ENCODE data around the gene AKNA. TPM values are rescaled to one million over a fixed set of nuclear protein-coding genes. Genes with fewer than 3 reads are reported as not detected.

AKNA gene
- total RNA-seq, 1 experiment from 2014 or later = 29.3 TPM

- TF ChIP-seq ATF2 (CRISPR knock-in tag; IDR thresholded peaks at IDR 0.05; ENCODE audit: borderline replicate concordance, low read depth) = no peak
Observed at GRCh38 chr9:114356792-114357191, 31.0 kb downstream of the AKNA start (continued).

- DNase-seq (ENCODE audit: low spot score) (no peak), ATAC-seq (no peak)
- no peak overlapping the region for H3K27ac Mint-ChIP-seq
- no peaks in the 10 kb centered on the region for H3K27me3 Mint-ChIP-seq (ENCODE audit: low read depth)
- CTCF ChIA-PET = no interaction called here
- no peak overlapping the region for H3K4me3 Mint-ChIP-seq
- no peaks in the 10 kb centered on the region for H3K4me1 Mint-ChIP-seq
- H3K9me3 Mint-ChIP-seq = no peaks in the 10 kb centered on the region
- TF ChIP-seq FOXJ3 (CRISPR knock-in tag; IDR thresholded peaks at IDR 0.05; ENCODE audit: borderline replicate concordance) (no peak), NFYB (CRISPR knock-in tag; conservative IDR thresholded peaks at IDR 0.05; ENCODE audit: low read depth) (no peak), E2F1 (CRISPR knock-in tag; IDR thresholded peaks at IDR 0.05) (no peak), JUN (CRISPR knock-in tag; IDR thresholded peaks at IDR 0.05) (no peak), E2F5 (CRISPR knock-in tag; IDR thresholded peaks at IDR 0.05) (no peak), ATF3 (CRISPR knock-in tag; conservative IDR thresholded peaks at IDR 0.05) (no peak), ELF4 (CRISPR knock-in tag; IDR thresholded peaks at IDR 0.05; ENCODE audit: low read depth) (no peak), MLX (CRISPR knock-in tag; IDR thresholded peaks at IDR 0.05) (no peak), RORB (CRISPR knock-in tag; IDR thresholded peaks at IDR 0.05) (no peak), USF1 (CRISPR knock-in tag; IDR thresholded peaks at IDR 0.05) (no peak), E2F4 (CRISPR knock-in tag; IDR thresholded peaks at IDR 0.05; ENCODE audit: borderline replicate concordance, low read depth) (no peak), MYBL2 (CRISPR knock-in tag; IDR thresholded peaks at IDR 0.05) (no peak), GRHL2 (CRISPR knock-in tag; IDR thresholded peaks at IDR 0.05; ENCODE audit: insufficient replicate concordance, severe bottlenecking) (no peak), ZNF425 (CRISPR knock-in tag; conservative IDR thresholded peaks at IDR 0.05) (no peak), KAT7 (CRISPR knock-in tag; IDR thresholded peaks at IDR 0.05; ENCODE audit: borderline replicate concordance) (no peak), SMAD4 (CRISPR knock-in tag; IDR thresholded peaks at IDR 0.05) (no peak), FOXK1 (CRISPR knock-in tag; IDR thresholded peaks at IDR 0.05) (no peak)
- POLR2A ChIA-PET = no interaction called here
- H3K36me3 Mint-ChIP-seq = peaks cover 36% of the 10 kb centered on the region
Observed at GRCh38 chr9:114355821-114356220, 32.0 kb downstream of the AKNA start.
